Parathyroid adenoma (tissue), 2 donors: ENCODE measurements around the gene EIF1.
A peak's percentile ranks its signal among the peaks of the same experiment; 100 is the strongest.

Source experiments
- H2AFZ ChIP-seq: fragments of 300-600 bp; sonication (generic); one replicate; pipeline ENCODE4 v1.7.0; 2017; ENCODE audit warnings: antibody characterized with exemption, mild to moderate bottlenecking
- H3K27ac ChIP-seq: fragments of 300-600 bp; sonication (generic); one replicate; pipeline ENCODE4 v1.7.0; 2017
- H3K27me3 ChIP-seq: fragments of 300-600 bp; sonication (generic); one replicate; pipeline ENCODE4 v1.7.0; 2017; ENCODE audit warnings: low read length; ENCODE audit not compliant: control insufficient read depth, insufficient read depth
- H3K36me3 ChIP-seq: fragments of 300-600 bp; sonication (generic); one replicate; pipeline ENCODE4 v1.7.0; 2017; ENCODE audit warnings: low read length; ENCODE audit not compliant: control insufficient read depth, insufficient read depth
- H3K4me1 ChIP-seq: fragments of 300-600 bp; sonication (generic); one replicate; pipeline ENCODE4 v1.7.0; 2017; ENCODE audit warnings: control low read depth
- H3K4me2 ChIP-seq: fragments of 300-600 bp; sonication (generic); one replicate; pipeline ENCODE4 v1.7.0; 2017; ENCODE audit warnings: low read length
- H3K4me3 ChIP-seq: fragments of 300-600 bp; sonication (generic); one replicate; pipeline ENCODE4 v1.7.0; 2017; ENCODE audit warnings: low read depth, low read length
- H3K79me2 ChIP-seq: fragments of 300-600 bp; sonication (generic); one replicate; pipeline ENCODE4 v1.7.0; 2017; ENCODE audit warnings: control low read depth
- H3K9ac ChIP-seq: fragments of 300-600 bp; sonication (generic); one replicate; pipeline ENCODE4 v1.7.0; 2017; ENCODE audit warnings: mild to moderate bottlenecking
- H3K9me3 ChIP-seq: fragments of 300-600 bp; sonication (generic); one replicate; pipeline ENCODE4 v1.7.0; 2017; ENCODE audit warnings: low read length; ENCODE audit not compliant: control insufficient read depth
- CTCF ChIP-seq: fragments of 300-600 bp; sonication (generic); IDR thresholded peaks from one replicate; pipeline ENCODE4 v1.7.0; 2017; ENCODE audit warnings: antibody characterized with exemption, mild to moderate bottlenecking
- donor health status: primary hyperparathyroidism.

Gene EIF1

DNA sequence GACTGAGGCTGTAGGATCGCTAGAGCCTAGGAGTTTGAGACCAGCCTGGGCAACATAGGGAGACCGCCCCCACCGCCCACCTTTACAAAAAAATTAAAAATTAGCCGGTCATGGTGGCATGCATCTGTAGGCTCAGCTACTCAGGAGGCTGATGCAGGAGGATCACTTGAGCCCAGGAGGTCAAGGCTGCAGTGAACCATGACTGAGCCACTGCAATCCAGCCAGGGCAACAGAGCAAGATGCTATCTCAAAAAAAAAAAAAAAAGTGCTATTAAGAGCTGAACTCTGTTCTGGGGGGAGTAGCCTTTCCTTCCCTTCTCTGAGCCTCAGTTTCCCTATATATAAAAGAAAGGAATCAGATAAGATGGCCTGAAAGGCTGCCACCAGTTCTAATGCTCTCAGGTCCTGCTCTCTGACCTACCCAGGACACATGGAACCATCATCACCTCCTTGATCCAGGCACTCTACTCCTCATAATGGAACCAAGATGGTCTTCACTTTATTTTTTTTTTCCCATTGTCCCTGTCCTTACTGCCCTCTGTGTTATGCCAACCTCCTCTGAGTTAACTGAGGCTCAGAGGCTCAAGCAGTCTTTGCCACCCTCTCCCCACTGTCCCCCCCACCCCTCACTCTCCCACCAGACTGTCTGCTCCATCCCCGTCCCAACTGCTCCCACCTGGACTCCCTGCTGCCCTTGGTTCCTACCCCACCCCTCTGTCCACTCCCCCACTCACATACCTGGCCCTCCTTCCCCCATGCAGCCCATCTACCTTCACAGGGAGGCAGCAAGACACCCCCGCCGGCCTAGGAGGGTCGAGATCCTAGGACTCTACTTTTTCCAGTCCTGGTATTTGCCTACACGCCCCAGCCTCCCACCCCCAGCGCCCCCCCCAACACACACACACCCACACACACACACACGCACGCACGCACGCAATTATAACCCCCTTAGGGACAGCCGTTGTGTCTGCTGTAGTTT, 23.8 kb upstream of the EIF1 start:
- H3K27ac ChIP-seq = peak overlapping the region; percentile 97
- H3K4me3 ChIP-seq = peak overlapping the region; percentile 50

GRCh38 chr17:41665566-41666236, 23.0 kb upstream of the EIF1 start:
- no peaks in the 10 kb centered on the region for H3K36me3 ChIP-seq
- peak; percentile 99 for TF ChIP-seq CTCF
- H3K79me2 ChIP-seq = no peaks in the 10 kb centered on the region
- peak overlapping the region; percentile 86 for H3K4me2 ChIP-seq
- H3K4me1 ChIP-seq = peaks cover 31% of the 10 kb centered on the region
- H3K9me3 ChIP-seq = no peaks in the 10 kb centered on the region
- peak overlapping the region; percentile 41 for H3K9ac ChIP-seq
- H3K27me3 ChIP-seq = no peaks in the 10 kb centered on the region
- peak overlapping the region; percentile 90 for H2AFZ ChIP-seq
- H3K4me3 ChIP-seq = peak overlapping the region; percentile 50
- peak overlapping the region; percentile 97 for H3K27ac ChIP-seq

More for the DNA sequence above, 23.8 kb upstream of the EIF1 start:
- Histone ChIP-seq H3K9me3 (no peaks in the 10 kb centered on the region), H3K27me3 (no peaks in the 10 kb centered on the region), H3K36me3 (no peaks in the 10 kb centered on the region), H3K4me2 (peak overlapping the region; percentile 86), H3K4me1 (peaks cover 37% of the 10 kb centered on the region), H3K9ac (no peak overlapping the region), H2AFZ (peak overlapping the region; percentile 90), H3K79me2 (no peaks in the 10 kb centered on the region)
- TF ChIP-seq CTCF = no peak

GRCh38 chr17:41666237-41666641, 22.4 kb upstream of the EIF1 start:
- peak; percentile 9 for TF ChIP-seq CTCF
- Histone ChIP-seq H2AFZ (peak overlapping the region; percentile 90), H3K9me3 (no peaks in the 10 kb centered on the region), H3K4me1 (peaks cover 31% of the 10 kb centered on the region), H3K27me3 (no peaks in the 10 kb centered on the region), H3K4me2 (peak overlapping the region; percentile 86), H3K79me2 (no peaks in the 10 kb centered on the region), H3K4me3 (peak overlapping the region; percentile 6), H3K36me3 (no peaks in the 10 kb centered on the region), H3K9ac (peak overlapping the region; percentile 41), H3K27ac (peak overlapping the region; percentile 97)

- peak overlapping the region; percentile 86 for H3K4me2 ChIP-seq
- no peaks in the 10 kb centered on the region for H3K79me2 ChIP-seq
- no peak overlapping the region for H3K9ac ChIP-seq
- peak overlapping the region; percentile 90 for H2AFZ ChIP-seq
- H3K4me3 ChIP-seq = no peak overlapping the region
- peak; percentile 98 for TF ChIP-seq CTCF
- H3K9me3 ChIP-seq = no peaks in the 10 kb centered on the region
- no peaks in the 10 kb centered on the region for H3K27me3 ChIP-seq
- H3K4me1 ChIP-seq = peaks cover 31% of the 10 kb centered on the region
- no peaks in the 10 kb centered on the region for H3K36me3 ChIP-seq
- peak overlapping the region; percentile 97 for H3K27ac ChIP-seq
These were observed 21.9 kb upstream of the EIF1 start for GRCh38 chr17:41666708-41667279.
